GM12892 (cell line): Measurements from ENCODE around the gene EDC4.

Source experiments
- POLR2A ChIP-seq: IDR thresholded peaks from 2 replicates; pipeline ENCODE4 v1.6.1; 2011; ENCODE audit warnings: low read depth, low read length, control low read depth
- POLR2AphosphoS5 ChIP-seq: IDR thresholded peaks from 2 replicates; pipeline ENCODE4 v1.6.1; 2011; ENCODE audit warnings: low read depth, low read length, control low read depth

DNA sequence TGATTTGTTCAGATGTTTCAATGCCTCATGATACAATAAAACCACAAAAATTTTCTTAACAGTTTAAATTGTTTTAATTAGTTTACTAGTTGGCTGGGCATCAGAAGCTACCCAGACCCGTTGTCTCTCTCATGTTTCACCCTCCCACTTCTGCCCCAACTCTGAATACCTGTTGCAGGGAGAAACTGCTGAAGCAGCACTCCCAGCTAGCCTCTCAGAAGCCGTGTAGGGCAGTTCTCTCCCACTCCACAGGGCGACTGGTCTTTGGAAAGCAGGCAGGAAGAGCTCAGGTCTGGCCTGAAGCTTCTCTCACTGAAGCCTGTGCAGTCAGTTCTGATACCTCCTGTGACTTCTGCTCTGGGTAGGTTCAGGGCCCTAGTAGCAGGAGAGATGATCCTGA lies 1.6 kb upstream of the EDC4 start:
- TF ChIP-seq POLR2A: no peak
- TF ChIP-seq POLR2AphosphoS5: no peak
